GM23338 (cell line): ENCODE results near the gene JMJD7. TPM values are rescaled to one million over a fixed set of nuclear protein-coding genes. Genes with fewer than 3 reads are reported as not detected.

Experiments used
- ATAC-seq: fragments of 200-7000 bp; cut with Tn5 transposase; 3 replicates; pipeline ENCODE4 v1.9.1; 2020
- DNase-seq: peaks from one replicate; pipeline ENCODE4 v3.0.0-alpha.2; 2015; ENCODE audit warnings: low spot score
- H2AFZ ChIP-seq: fragments of 200-600 bp; sonication (generic); 2 replicates; pipeline ENCODE4 v1.8.0; 2016; ENCODE audit warnings: antibody characterized with exemption, mild to moderate bottlenecking, moderate library complexity
- H3F3A ChIP-seq: fragments of 200-600 bp; sonication (generic); replicated peaks from 2 replicates; pipeline ENCODE4 v1.8.0; 2017; ENCODE audit warnings: antibody characterized with exemption, mixed run types, low read depth
- H3K27ac ChIP-seq: fragments of 200-600 bp; sonication (generic); 2 replicates; pipeline ENCODE4 v1.6.1; 2016; ENCODE audit warnings: low read depth
- H3K27me3 ChIP-seq: fragments of 200-600 bp; sonication (generic); 2 replicates; pipeline ENCODE4 v1.8.0; 2016; ENCODE audit warnings: mild to moderate bottlenecking, mixed run types, moderate library complexity; ENCODE audit not compliant: insufficient read depth
- H3K36me3 ChIP-seq: fragments of 200-600 bp; sonication (generic); 2 replicates; pipeline ENCODE4 v1.8.0; 2016; ENCODE audit warnings: mild to moderate bottlenecking; ENCODE audit not compliant: insufficient read depth
- H3K4me1 ChIP-seq: fragments of 200-600 bp; sonication (generic); 2 replicates; pipeline ENCODE4 v1.8.0; 2016; ENCODE audit warnings: mild to moderate bottlenecking, moderate library complexity; ENCODE audit not compliant: insufficient read depth
- H3K4me2 ChIP-seq: fragments of 200-600 bp; sonication (generic); 2 replicates; pipeline ENCODE4 v1.7.1; 2017; ENCODE audit warnings: mixed run types
- H3K4me3 ChIP-seq: fragments of 200-600 bp; sonication (generic); 2 replicates; pipeline ENCODE4 v1.6.1; 2016; ENCODE audit warnings: mixed run types
- H3K79me2 ChIP-seq: fragments of 200-600 bp; sonication (generic); replicated peaks from 2 replicates; pipeline ENCODE4 v1.8.0; 2017; ENCODE audit warnings: mild to moderate bottlenecking; ENCODE audit not compliant: insufficient read depth
- H3K9me2 ChIP-seq: fragments of 200-600 bp; sonication (generic); 2 replicates; pipeline ENCODE4 v1.8.0; 2017; ENCODE audit not compliant: insufficient read depth
- H4K20me1 ChIP-seq: fragments of 200-600 bp; sonication (generic); replicated peaks from 2 replicates; pipeline ENCODE4 v1.8.0; 2017; ENCODE audit warnings: mild to moderate bottlenecking; ENCODE audit not compliant: insufficient read depth
- H3K27ac Mint-ChIP-seq: 2 replicates; pipeline ENCODE4 v1.8.0; 2020; ENCODE audit warnings: inconsistent platforms, mild to moderate bottlenecking, moderate library complexity, mixed read lengths
- H3K27me3 Mint-ChIP-seq: 3 replicates; pipeline ENCODE4 v1.8.0; 2022; ENCODE audit warnings: low read depth, mild to moderate bottlenecking, moderate library complexity, mixed read lengths, inconsistent platforms; ENCODE audit not compliant: insufficient read depth, poor library complexity
- H3K36me3 Mint-ChIP-seq: 3 replicates; pipeline ENCODE4 v1.8.0; 2021; ENCODE audit warnings: low read depth, mild to moderate bottlenecking, inconsistent platforms, moderate library complexity, mixed read lengths
- H3K4me1 Mint-ChIP-seq: 3 replicates; pipeline ENCODE4 v1.8.0; 2020; ENCODE audit warnings: mild to moderate bottlenecking, inconsistent platforms, mixed read lengths
- H3K4me3 Mint-ChIP-seq: 3 replicates; pipeline ENCODE4 v1.8.0; 2021; ENCODE audit warnings: moderate library complexity, mild to moderate bottlenecking, inconsistent platforms, mixed read lengths
- H3K9me3 Mint-ChIP-seq: 3 replicates; pipeline ENCODE4 v1.8.0; 2020; ENCODE audit warnings: moderate library complexity, mild to moderate bottlenecking, inconsistent platforms, mixed read lengths
- CREB1 ChIP-seq: fragments of 250-450 bp; sonication (Bioruptor Pico); IDR thresholded peaks from 2 replicates; pipeline ENCODE4 v1.5.0; 2020; ENCODE audit warnings: low read depth, mild to moderate bottlenecking, moderate library complexity
- EZH2 ChIP-seq: fragments of 200-600 bp; sonication (generic); IDR thresholded peaks from one replicate; pipeline ENCODE4 v1.8.0; 2017; ENCODE audit warnings: antibody characterized with exemption, mild to moderate bottlenecking, low read depth; ENCODE audit not compliant: unreplicated experiment
- EZH2phosphoT487 ChIP-seq: fragments of 200-600 bp; sonication (generic); IDR thresholded peaks from one replicate; pipeline ENCODE4 v1.8.1; 2018; ENCODE audit warnings: antibody characterized with exemption; ENCODE audit not compliant: unreplicated experiment
- JUNB ChIP-seq: IDR thresholded peaks from one replicate; pipeline ENCODE4 v1.6.1; 2016; ENCODE audit warnings: antibody characterized with exemption; ENCODE audit not compliant: unreplicated experiment
- NANOG ChIP-seq: IDR thresholded peaks from 2 replicates; pipeline ENCODE4 v1.6.1; 2016; ENCODE audit warnings: antibody characterized with exemption, borderline replicate concordance
- POLR2AphosphoS5 ChIP-seq: IDR thresholded peaks from 2 replicates; pipeline ENCODE4 v1.6.1; 2016; ENCODE audit warnings: antibody characterized with exemption, low read depth
- STAT1 ChIP-seq: IDR thresholded peaks from one replicate; pipeline ENCODE4 v1.6.1; 2016; ENCODE audit warnings: antibody characterized with exemption; ENCODE audit not compliant: unreplicated experiment
- ZNF114 ChIP-seq: fragments of 250-450 bp; sonication (Bioruptor Pico); IDR thresholded peaks from 2 replicates; pipeline ENCODE4 v1.5.0; 2020; ENCODE audit warnings: mild to moderate bottlenecking, moderate library complexity
- ZNF331 ChIP-seq: fragments of 250-450 bp; sonication (Bioruptor Pico); IDR thresholded peaks from 2 replicates; pipeline ENCODE4 v1.5.0; 2020; ENCODE audit warnings: low read depth, mild to moderate bottlenecking, moderate library complexity
- polyA plus RNA-seq: library from polyadenylated mRNA; unstranded; fragments of >200 nt; fragmentation: Nextera tagmentation; extraction: Ambion mirVana; gene quantifications from 2 replicates; pipeline ENCODE4 v1.2.1, GENCODE V29; 2016
- total RNA-seq: library from RNA; depleted of rRNA; stranded (reverse); fragments of >200 nt; shearing (Covaris generic); gene quantifications from 2 replicates; pipeline ENCODE4 v1.2.3, GENCODE V29; 2014
- TF ChIP-seq, protein P1 (sequence below), 2 experiments: fragments of 200-600 bp in 1 of 2; sonication (generic) in 1 of 2; conservative IDR thresholded peaks; 2 replicates each; pipeline versions ENCODE4 v1.5.1 to v1.6.1; 2016 to 2017; ENCODE audit warnings: antibody characterized with exemption in 2 of 2, low read depth in 2 of 2, mild to moderate bottlenecking in 2 of 2, moderate library complexity in 1 of 2
- TF ChIP-seq, protein P2 (sequence below): IDR thresholded peaks from 2 replicates; pipeline ENCODE4 v1.6.1; 2016; ENCODE audit warnings: antibody characterized with exemption
- TF ChIP-seq, protein P3 (sequence below): IDR thresholded peaks from one replicate; pipeline ENCODE4 v1.6.1; 2018; ENCODE audit warnings: antibody characterized with exemption; ENCODE audit not compliant: unreplicated experiment

The JMJD7 gene
- total and polyA plus RNA-seq, 2 experiments from 2014 or later: 8.5 to 9.2 TPM

DNA sequence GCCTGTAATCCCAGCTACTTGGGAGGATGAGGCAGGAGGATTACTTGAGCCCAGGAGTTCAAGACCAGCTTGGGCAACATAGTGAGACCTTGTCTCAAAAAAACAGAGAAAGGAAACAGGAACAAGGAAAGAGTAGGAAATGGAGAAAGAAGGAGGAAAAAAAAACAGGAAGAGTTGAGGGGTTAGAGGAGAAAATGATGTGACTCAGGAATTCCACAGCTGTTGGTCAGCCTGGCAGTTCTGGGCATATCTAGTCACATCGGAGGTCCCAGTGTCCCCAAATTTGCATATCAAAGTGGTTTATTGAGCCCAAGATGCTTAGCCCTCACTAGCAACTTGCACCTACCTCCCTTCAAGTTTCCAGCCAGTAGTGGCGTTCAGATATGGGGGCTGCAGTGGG is 18.8 kb upstream of the JMJD7 start (continued):
- TF ChIP-seq, protein P1, sequence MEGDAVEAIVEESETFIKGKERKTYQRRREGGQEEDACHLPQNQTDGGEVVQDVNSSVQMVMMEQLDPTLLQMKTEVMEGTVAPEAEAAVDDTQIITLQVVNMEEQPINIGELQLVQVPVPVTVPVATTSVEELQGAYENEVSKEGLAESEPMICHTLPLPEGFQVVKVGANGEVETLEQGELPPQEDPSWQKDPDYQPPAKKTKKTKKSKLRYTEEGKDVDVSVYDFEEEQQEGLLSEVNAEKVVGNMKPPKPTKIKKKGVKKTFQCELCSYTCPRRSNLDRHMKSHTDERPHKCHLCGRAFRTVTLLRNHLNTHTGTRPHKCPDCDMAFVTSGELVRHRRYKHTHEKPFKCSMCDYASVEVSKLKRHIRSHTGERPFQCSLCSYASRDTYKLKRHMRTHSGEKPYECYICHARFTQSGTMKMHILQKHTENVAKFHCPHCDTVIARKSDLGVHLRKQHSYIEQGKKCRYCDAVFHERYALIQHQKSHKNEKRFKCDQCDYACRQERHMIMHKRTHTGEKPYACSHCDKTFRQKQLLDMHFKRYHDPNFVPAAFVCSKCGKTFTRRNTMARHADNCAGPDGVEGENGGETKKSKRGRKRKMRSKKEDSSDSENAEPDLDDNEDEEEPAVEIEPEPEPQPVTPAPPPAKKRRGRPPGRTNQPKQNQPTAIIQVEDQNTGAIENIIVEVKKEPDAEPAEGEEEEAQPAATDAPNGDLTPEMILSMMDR (conservative IDR thresholded peaks at IDR 0.05; ENCODE audit: low read depth in 2 of 2): no peak
- TF ChIP-seq, protein P2, sequence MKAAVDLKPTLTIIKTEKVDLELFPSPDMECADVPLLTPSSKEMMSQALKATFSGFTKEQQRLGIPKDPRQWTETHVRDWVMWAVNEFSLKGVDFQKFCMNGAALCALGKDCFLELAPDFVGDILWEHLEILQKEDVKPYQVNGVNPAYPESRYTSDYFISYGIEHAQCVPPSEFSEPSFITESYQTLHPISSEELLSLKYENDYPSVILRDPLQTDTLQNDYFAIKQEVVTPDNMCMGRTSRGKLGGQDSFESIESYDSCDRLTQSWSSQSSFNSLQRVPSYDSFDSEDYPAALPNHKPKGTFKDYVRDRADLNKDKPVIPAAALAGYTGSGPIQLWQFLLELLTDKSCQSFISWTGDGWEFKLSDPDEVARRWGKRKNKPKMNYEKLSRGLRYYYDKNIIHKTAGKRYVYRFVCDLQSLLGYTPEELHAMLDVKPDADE: no peak
- no peak for TF ChIP-seq ZNF114 (CRISPR knock-in tag)
- no peak for TF ChIP-seq NANOG
- TF ChIP-seq, protein P3, sequence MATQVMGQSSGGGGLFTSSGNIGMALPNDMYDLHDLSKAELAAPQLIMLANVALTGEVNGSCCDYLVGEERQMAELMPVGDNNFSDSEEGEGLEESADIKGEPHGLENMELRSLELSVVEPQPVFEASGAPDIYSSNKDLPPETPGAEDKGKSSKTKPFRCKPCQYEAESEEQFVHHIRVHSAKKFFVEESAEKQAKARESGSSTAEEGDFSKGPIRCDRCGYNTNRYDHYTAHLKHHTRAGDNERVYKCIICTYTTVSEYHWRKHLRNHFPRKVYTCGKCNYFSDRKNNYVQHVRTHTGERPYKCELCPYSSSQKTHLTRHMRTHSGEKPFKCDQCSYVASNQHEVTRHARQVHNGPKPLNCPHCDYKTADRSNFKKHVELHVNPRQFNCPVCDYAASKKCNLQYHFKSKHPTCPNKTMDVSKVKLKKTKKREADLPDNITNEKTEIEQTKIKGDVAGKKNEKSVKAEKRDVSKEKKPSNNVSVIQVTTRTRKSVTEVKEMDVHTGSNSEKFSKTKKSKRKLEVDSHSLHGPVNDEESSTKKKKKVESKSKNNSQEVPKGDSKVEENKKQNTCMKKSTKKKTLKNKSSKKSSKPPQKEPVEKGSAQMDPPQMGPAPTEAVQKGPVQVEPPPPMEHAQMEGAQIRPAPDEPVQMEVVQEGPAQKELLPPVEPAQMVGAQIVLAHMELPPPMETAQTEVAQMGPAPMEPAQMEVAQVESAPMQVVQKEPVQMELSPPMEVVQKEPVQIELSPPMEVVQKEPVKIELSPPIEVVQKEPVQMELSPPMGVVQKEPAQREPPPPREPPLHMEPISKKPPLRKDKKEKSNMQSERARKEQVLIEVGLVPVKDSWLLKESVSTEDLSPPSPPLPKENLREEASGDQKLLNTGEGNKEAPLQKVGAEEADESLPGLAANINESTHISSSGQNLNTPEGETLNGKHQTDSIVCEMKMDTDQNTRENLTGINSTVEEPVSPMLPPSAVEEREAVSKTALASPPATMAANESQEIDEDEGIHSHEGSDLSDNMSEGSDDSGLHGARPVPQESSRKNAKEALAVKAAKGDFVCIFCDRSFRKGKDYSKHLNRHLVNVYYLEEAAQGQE: no peak
- no peak for TF ChIP-seq JUNB
- no peak for TF ChIP-seq EZH2phosphoT487

DNA sequence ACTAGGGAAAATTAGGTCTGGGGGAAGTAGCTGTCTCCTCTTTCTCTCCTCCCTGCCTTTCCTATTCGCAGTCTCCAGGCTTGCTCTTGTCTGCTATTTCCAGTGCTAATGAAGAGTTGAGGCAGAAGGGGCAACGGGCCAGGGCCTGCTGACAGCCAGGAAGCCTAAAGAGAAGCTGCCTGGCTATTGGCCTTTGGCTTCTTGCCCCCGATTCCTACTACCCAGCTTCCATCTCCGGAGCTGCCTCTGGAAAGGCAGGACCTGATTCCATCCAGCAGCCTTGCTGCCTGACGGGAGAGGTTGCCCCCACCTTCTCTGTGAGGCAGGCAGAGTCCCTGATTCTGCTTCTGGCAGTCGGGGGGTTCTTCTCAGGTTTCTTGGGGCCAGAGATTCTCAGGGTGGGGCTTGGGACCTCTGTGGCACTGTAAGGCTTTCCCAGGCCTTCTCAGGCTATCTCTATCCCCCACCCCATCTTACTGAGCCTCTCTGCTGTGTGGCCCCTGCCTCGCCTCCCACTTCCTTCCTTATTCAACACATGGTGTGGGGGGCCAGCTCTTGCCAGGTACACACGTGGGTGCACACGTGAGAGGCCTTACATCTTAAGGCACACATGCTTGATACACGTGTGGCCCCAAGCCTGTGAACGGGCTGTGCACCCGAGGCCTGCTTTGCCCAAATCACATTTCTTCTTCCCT is 18.2 kb upstream of the JMJD7 start:
- no peak overlapping the region for H3K4me2 ChIP-seq
- H2AFZ ChIP-seq: no peak overlapping the region
- H3K79me2 ChIP-seq: no peaks in the 10 kb centered on the region
- Mint-ChIP-seq H3K4me1 (peaks cover 11% of the 10 kb centered on the region), H3K9me3 (no peaks in the 10 kb centered on the region; the same call in 2 of the 3 replicates), H3K27me3 (peaks cover 7% of the 10 kb centered on the region), H3K27ac (no peak overlapping the region), H3K4me3 (no peak overlapping the region), H3K36me3 (no peaks in the 10 kb centered on the region)
- no peaks in the 10 kb centered on the region for H3K36me3 ChIP-seq
- no peaks in the 10 kb centered on the region for H3K9me2 ChIP-seq
- no peaks in the 10 kb centered on the region for H3K4me1 ChIP-seq
- H3F3A ChIP-seq: no peaks in the 10 kb centered on the region
- H3K27me3 ChIP-seq: no peaks in the 10 kb centered on the region
- H3K4me3 ChIP-seq: no peak overlapping the region
- DNase-seq: no peak
- no peak overlapping the region for H3K27ac ChIP-seq
- ATAC-seq: no peak
- no peaks in the 10 kb centered on the region; the same call in 1 of the 2 replicates for H4K20me1 ChIP-seq
- TF ChIP-seq JUNB: no peak
- TF ChIP-seq, protein P1 (conservative IDR thresholded peaks at IDR 0.05; ENCODE audit: low read depth in 2 of 2): no peak
- TF ChIP-seq, protein P3: no peak
- TF ChIP-seq EZH2phosphoT487: no peak
- TF ChIP-seq, protein P2: no peak
- no peak for TF ChIP-seq ZNF114 (CRISPR knock-in tag)
- no peak for TF ChIP-seq NANOG
- TF ChIP-seq EZH2: no peak
- TF ChIP-seq POLR2AphosphoS5: no peak
- TF ChIP-seq CREB1 (CRISPR knock-in tag): no peak
- no peak for TF ChIP-seq STAT1
- TF ChIP-seq ZNF331 (CRISPR knock-in tag): no peak
